ENCODE results near the gene DUSP8.

- TF ChIP-seq CTCF (IDR thresholded peaks at IDR 0.05) (no peak), POLR2A (IDR thresholded peaks at IDR 0.05) (no peak), EP300 (IDR thresholded peaks at IDR 0.05; ENCODE audit: low read depth) (no peak)
Observed at GRCh38 chr11:1563697-1564534, 8.2 kb downstream of the DUSP8 start.
